HAP-1 (cell line): Measurements from ENCODE around the gene IFNA14.
"Not testable (repeated sequence)": the region's sequence is repeated elsewhere in the genome, so short reads cannot be mapped to it uniquely, and the experiment has no call there.

Experiments
- DNase-seq, 2 experiments: peaks; one replicate each; pipeline ENCODE4 v3.0.0-alpha.2; 2016 to 2020; ENCODE audit warnings: low spot score in 2 of 2
- H3K27me3 ChIP-seq: fragments of 250-450 bp; sonication (Bioruptor Pico); 2 replicates; pipeline ENCODE4 v1.5.1; 2020; ENCODE audit warnings: low read depth, mild to moderate bottlenecking, moderate library complexity
- H3K36me3 ChIP-seq: fragments of 250-450 bp; sonication (Bioruptor Pico); replicated peaks from 2 replicates; pipeline ENCODE4 v1.5.1; 2020; ENCODE audit warnings: mild to moderate bottlenecking
- H3K4me1 ChIP-seq: fragments of 250-450 bp; sonication (Bioruptor Pico); 2 replicates; pipeline ENCODE4 v1.5.1; 2020; ENCODE audit warnings: mild to moderate bottlenecking
- H3K4me3 ChIP-seq: fragments of 250-450 bp; sonication (Bioruptor Pico); 2 replicates; pipeline ENCODE4 v1.5.1; 2020; ENCODE audit warnings: mild to moderate bottlenecking, moderate library complexity
- H3K9me3 ChIP-seq: fragments of 250-450 bp; sonication (Bioruptor Pico); 2 replicates; pipeline ENCODE4 v1.5.1; 2020; ENCODE audit warnings: mild to moderate bottlenecking, moderate library complexity
- in situ Hi-C: fragments of 300-500 bp; cut with MboI; formaldehyde crosslinking; loops from 3 replicates; pipeline ENCODE4 v1.14.3; 2020; ENCODE audit warnings: low sequenced_read_pairs, inconsistent platforms, mixed read lengths

Gene IFNA14

GRCh38 chr9:21202105-21202504 lies 37.7 kb downstream of the IFNA14 start, which contains the start of gene IFNA7:
IFNA7 (minus strand) TSS chr9:21202205; CDS start chr9:21202165, 40 bp downstream.
- H3K4me3 ChIP-seq, H3K27me3 ChIP-seq, H3K4me1 ChIP-seq, H3K9me3 ChIP-seq, H3K36me3 ChIP-seq, DNase-seq, in situ Hi-C loops: not testable (repeated sequence)

GRCh38 chr9:21194867-21195776 lies 44.7 kb downstream of the IFNA14 start:
- H3K36me3 ChIP-seq, H3K4me3 ChIP-seq, H3K9me3 ChIP-seq, H3K27me3 ChIP-seq, in situ Hi-C loops, H3K4me1 ChIP-seq: not testable (repeated sequence)
- DNase-seq: peak in 1 of 2 experiments; percentile 40
